ENCODE measurements around the gene F3. TPM values are rescaled to one million over a fixed set of nuclear protein-coding genes. Genes with fewer than 3 reads are reported as not detected.

F3 gene
- polyA plus RNA-seq, 1 of the 3 experiments (the other 2 are of a cell fraction) = 1.8 TPM

DNA sequence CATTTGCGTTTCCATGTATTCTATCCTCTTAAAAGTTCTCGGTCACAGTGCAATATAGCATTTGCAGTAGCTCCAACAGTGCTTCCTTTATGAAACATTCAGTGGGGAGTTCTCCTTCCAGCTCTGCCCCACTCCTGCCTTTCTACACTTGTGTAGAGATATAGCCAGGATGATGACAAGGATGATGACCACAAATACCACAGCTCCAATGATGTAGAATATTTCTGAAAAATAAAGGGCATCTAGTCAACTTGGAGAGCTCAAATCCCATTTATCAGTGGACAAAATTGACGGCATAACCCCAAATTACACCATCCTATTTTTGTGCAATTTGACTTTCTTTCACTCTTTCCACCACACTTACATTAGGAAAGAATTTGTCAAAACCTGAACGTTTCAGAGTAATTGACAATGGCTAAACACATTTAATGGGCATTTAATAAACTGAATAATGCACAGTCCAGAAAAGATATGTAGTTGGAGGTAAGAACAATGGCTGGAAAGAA is 11.1 kb downstream of the F3 start:
- H3K27ac ChIP-seq (ENCODE audit: low read depth in 2 of 2, low read length in 1 of 2) = no peak overlapping the region
- H3K4me1 ChIP-seq (ENCODE audit: control insufficient read depth in 1 of 2, insufficient read depth in 2 of 2, low read depth in 1 of 2, low read length in 1 of 2) = peaks cover 0 to 11% of the 10 kb centered on the region in 2 experiments; a peak in 1 of 4 replicates
- DNase-seq = no peak
- H3K9ac ChIP-seq = no peak overlapping the region
- H3K4me2 ChIP-seq = no peak overlapping the region
- no peaks in the 10 kb centered on the region for H3K9me3 ChIP-seq
- no peak overlapping the region for H3K4me3 ChIP-seq (ENCODE audit: low read depth in 2 of 2, low read length in 1 of 2)
- H3K79me2 ChIP-seq (ENCODE audit: insufficient read depth) = no peaks in the 10 kb centered on the region
- H2AFZ ChIP-seq (ENCODE audit: low read depth) = no peak overlapping the region
- no peaks in the 10 kb centered on the region for H4K20me1 ChIP-seq (ENCODE audit: insufficient read depth)
- H3K27me3 ChIP-seq (ENCODE audit: insufficient read depth) = no peaks in the 10 kb centered on the region
- no peak for TF ChIP-seq USF1 (IDR thresholded peaks at IDR 0.05; ENCODE audit: borderline replicate concordance, low read depth)
- TF ChIP-seq, protein P1, sequence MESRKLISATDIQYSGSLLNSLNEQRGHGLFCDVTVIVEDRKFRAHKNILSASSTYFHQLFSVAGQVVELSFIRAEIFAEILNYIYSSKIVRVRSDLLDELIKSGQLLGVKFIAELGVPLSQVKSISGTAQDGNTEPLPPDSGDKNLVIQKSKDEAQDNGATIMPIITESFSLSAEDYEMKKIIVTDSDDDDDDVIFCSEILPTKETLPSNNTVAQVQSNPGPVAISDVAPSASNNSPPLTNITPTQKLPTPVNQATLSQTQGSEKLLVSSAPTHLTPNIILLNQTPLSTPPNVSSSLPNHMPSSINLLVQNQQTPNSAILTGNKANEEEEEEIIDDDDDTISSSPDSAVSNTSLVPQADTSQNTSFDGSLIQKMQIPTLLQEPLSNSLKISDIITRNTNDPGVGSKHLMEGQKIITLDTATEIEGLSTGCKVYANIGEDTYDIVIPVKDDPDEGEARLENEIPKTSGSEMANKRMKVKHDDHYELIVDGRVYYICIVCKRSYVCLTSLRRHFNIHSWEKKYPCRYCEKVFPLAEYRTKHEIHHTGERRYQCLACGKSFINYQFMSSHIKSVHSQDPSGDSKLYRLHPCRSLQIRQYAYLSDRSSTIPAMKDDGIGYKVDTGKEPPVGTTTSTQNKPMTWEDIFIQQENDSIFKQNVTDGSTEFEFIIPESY (IDR thresholded peaks at IDR 0.05; ENCODE audit: borderline replicate concordance, low read depth) = no peak
- no peak for TF ChIP-seq FOXJ3 (CRISPR knock-in tag; IDR thresholded peaks at IDR 0.05)
- TF ChIP-seq EZH2phosphoT487 (IDR thresholded peaks at IDR 0.05; ENCODE audit: borderline replicate concordance, low read depth) = no peak
- TF ChIP-seq, protein P2, sequence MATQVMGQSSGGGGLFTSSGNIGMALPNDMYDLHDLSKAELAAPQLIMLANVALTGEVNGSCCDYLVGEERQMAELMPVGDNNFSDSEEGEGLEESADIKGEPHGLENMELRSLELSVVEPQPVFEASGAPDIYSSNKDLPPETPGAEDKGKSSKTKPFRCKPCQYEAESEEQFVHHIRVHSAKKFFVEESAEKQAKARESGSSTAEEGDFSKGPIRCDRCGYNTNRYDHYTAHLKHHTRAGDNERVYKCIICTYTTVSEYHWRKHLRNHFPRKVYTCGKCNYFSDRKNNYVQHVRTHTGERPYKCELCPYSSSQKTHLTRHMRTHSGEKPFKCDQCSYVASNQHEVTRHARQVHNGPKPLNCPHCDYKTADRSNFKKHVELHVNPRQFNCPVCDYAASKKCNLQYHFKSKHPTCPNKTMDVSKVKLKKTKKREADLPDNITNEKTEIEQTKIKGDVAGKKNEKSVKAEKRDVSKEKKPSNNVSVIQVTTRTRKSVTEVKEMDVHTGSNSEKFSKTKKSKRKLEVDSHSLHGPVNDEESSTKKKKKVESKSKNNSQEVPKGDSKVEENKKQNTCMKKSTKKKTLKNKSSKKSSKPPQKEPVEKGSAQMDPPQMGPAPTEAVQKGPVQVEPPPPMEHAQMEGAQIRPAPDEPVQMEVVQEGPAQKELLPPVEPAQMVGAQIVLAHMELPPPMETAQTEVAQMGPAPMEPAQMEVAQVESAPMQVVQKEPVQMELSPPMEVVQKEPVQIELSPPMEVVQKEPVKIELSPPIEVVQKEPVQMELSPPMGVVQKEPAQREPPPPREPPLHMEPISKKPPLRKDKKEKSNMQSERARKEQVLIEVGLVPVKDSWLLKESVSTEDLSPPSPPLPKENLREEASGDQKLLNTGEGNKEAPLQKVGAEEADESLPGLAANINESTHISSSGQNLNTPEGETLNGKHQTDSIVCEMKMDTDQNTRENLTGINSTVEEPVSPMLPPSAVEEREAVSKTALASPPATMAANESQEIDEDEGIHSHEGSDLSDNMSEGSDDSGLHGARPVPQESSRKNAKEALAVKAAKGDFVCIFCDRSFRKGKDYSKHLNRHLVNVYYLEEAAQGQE (IDR thresholded peaks at IDR 0.05; ENCODE audit: low read depth, low read length) = no peak
- no peak for TF ChIP-seq SIN3A (IDR thresholded peaks at IDR 0.05; ENCODE audit: borderline replicate concordance, low read depth, low read length)
- no peak for TF ChIP-seq TAF1 (IDR thresholded peaks at IDR 0.05; ENCODE audit: borderline replicate concordance, low read depth, low read length)
- no peak for TF ChIP-seq EP300 (IDR thresholded peaks at IDR 0.05; ENCODE audit: borderline replicate concordance in 1 of 2, low read depth in 1 of 2, low read length in 1 of 2)
- TF ChIP-seq MXI1 (IDR thresholded peaks at IDR 0.05; ENCODE audit: low read depth, low read length) = no peak
- CTCF ChIA-PET = interaction anchor here (1.5 to 3.7 kb wide), 4 partner anchors 12 to 275 kb away, joined by 4 to 16 read pairs (median 8); partner anchors contain the start of gene F3
- 89% methylated on average over 4 of the region's 4 CpGs for WGBS (ENCODE audit: low lambda C conversion rate)
- H3K36me3 ChIP-seq (replicated peaks in 1 of 2; ENCODE audit: control insufficient read depth in 1 of 2, insufficient read depth in 2 of 2, low read length in 1 of 2) = peaks cover 0 to 4% of the 10 kb centered on the region in 2 experiments
- no peaks in the 10 kb centered on the region for H3K9me2 ChIP-seq
- POLR2A ChIA-PET = no interaction called here
- no peaks in the 10 kb centered on the region for H3F3A ChIP-seq (replicated peaks; ENCODE audit: insufficient read depth)
